Endodermal cell (in vitro differentiated cells): ENCODE data around the gene NEUROG3. TPM values are rescaled to one million over a fixed set of nuclear protein-coding genes. Genes with fewer than 3 reads are reported as not detected.

ENCODE experiments used
- DNase-seq: peaks from one replicate; pipeline ENCODE4 v3.0.0-alpha.2; 2017
- H3K27ac ChIP-seq: 2 replicates; pipeline ENCODE4 v1.5.1; 2013; ENCODE audit warnings: mild to moderate bottlenecking, low read depth, low read length, moderate library complexity
- H3K27me3 ChIP-seq: 2 replicates; pipeline ENCODE4 v1.6.1; 2013; ENCODE audit warnings: mild to moderate bottlenecking, low read length, moderate library complexity; ENCODE audit not compliant: insufficient read depth, control insufficient read depth, poor library complexity, severe bottlenecking
- H3K36me3 ChIP-seq: 2 replicates; pipeline ENCODE4 v1.7.0; 2013; ENCODE audit warnings: mild to moderate bottlenecking, low read length, moderate library complexity; ENCODE audit not compliant: control insufficient read depth, insufficient read depth
- H3K4me1 ChIP-seq: one replicate; pipeline ENCODE4 v1.7.0; 2013; ENCODE audit warnings: low read length; ENCODE audit not compliant: control insufficient read depth, insufficient read depth
- H3K4me3 ChIP-seq: 2 replicates; pipeline ENCODE4 v1.5.1; 2013; ENCODE audit warnings: mild to moderate bottlenecking, low read length, moderate library complexity
- H3K9ac ChIP-seq: 2 replicates; pipeline ENCODE4 v1.6.1; 2013; ENCODE audit warnings: mild to moderate bottlenecking, low read length, moderate library complexity; ENCODE audit not compliant: poor library complexity, severe bottlenecking; ENCODE audit errors: extremely low read depth
- H3K9me3 ChIP-seq: 2 replicates; pipeline ENCODE4 v1.6.1; 2013; ENCODE audit warnings: mild to moderate bottlenecking, low read length, moderate library complexity; ENCODE audit not compliant: control insufficient read depth
- H3K27ac Mint-ChIP-seq: 2 replicates; pipeline ENCODE4 v1.8.0; 2020; ENCODE audit warnings: mixed read lengths
- H3K27me3 Mint-ChIP-seq: 2 replicates; pipeline ENCODE4 v1.8.0; 2021; ENCODE audit warnings: mild to moderate bottlenecking, mixed read lengths; ENCODE audit not compliant: insufficient read depth
- H3K36me3 Mint-ChIP-seq: 2 replicates; pipeline ENCODE4 v1.8.0; 2020; ENCODE audit warnings: low read depth, mixed read lengths
- H3K4me1 Mint-ChIP-seq: 2 replicates; pipeline ENCODE4 v1.8.0; 2020; ENCODE audit warnings: mixed read lengths
- H3K4me3 Mint-ChIP-seq: 2 replicates; pipeline ENCODE4 v1.8.0; 2020; ENCODE audit warnings: mild to moderate bottlenecking, moderate library complexity, mixed read lengths
- H3K9me3 Mint-ChIP-seq: 2 replicates; pipeline ENCODE4 v1.8.0; 2020; ENCODE audit warnings: mild to moderate bottlenecking, mixed read lengths
- CTCF ChIP-seq: fragments of 200-600 bp; sonication (generic); conservative IDR thresholded peaks from 2 replicates; pipeline ENCODE4 v1.5.0; 2021; ENCODE audit warnings: antibody characterized with exemption, mild to moderate bottlenecking
- WGBS, 2 experiments: methylation state at CpG; one replicate each; pipeline versions ENCODE4 v1.1.5 to v1.1.7; 2013; ENCODE audit warnings: missing lambda C conversion rate in 2 of 2, mixed read lengths in 1 of 2; ENCODE audit not compliant: insufficient coverage in 1 of 2, insufficient read length in 1 of 2; 5-methylcytosine and 5-hydroxymethylcytosine counted together
- total RNA-seq, 2 donors: library from RNA; stranded (reverse); fragmentation: NEBNext Ultra II Directional in 1 of 2; extraction: Animal tissue kit (Norgen Biotek cat#: 25700) in 1 of 2; gene quantifications; 2 replicates in 1 of 2; 3 replicates in 1 of 2; pipeline ENCODE4 v1.2.1, GENCODE V29; 2021

Gene NEUROG3
- total RNA-seq, 2 donors from 2014 or later = not detected

- Histone ChIP-seq H3K9me3 (peaks cover 8% of the 10 kb centered on the region), H3K4me3 (no peak overlapping the region), H3K9ac (no peak overlapping the region), H3K27me3 (peaks cover 100% of the 10 kb centered on the region), H3K36me3 (no peaks in the 10 kb centered on the region), H3K27ac (no peak overlapping the region), H3K4me1 (peaks cover 4% of the 10 kb centered on the region)
- no peak overlapping the region for H3K27ac Mint-ChIP-seq
- H3K9me3 Mint-ChIP-seq = peaks cover 7% of the 10 kb centered on the region
- peak; percentile 56 for DNase-seq
- H3K4me1 Mint-ChIP-seq = peaks cover 30% of the 10 kb centered on the region
- H3K27me3 Mint-ChIP-seq = peaks cover 99% of the 10 kb centered on the region
- no peaks in the 10 kb centered on the region for H3K36me3 Mint-ChIP-seq
- TF ChIP-seq CTCF = no peak
- no peak overlapping the region for H3K4me3 Mint-ChIP-seq
- WGBS, 2 experiments = 2 to 3% methylated on average over 7 to 11 of the region's 11 CpGs
Measured at GRCh38 chr10:69570050-69570816, 3.0 kb downstream of the NEUROG3 start.

- H3K36me3 Mint-ChIP-seq = no peaks in the 10 kb centered on the region
- peaks cover 4% of the 10 kb centered on the region for H3K4me1 ChIP-seq
- peaks cover 100% of the 10 kb centered on the region for H3K27me3 ChIP-seq
- peak overlapping the region; percentile 24 for H3K4me3 Mint-ChIP-seq
- peaks cover 99% of the 10 kb centered on the region for H3K27me3 Mint-ChIP-seq
- H3K27ac Mint-ChIP-seq = no peak overlapping the region
- H3K36me3 ChIP-seq = no peaks in the 10 kb centered on the region
- no peak overlapping the region for H3K4me3 ChIP-seq
- no peak overlapping the region for H3K9ac ChIP-seq
- no peak overlapping the region for H3K27ac ChIP-seq
- H3K4me1 Mint-ChIP-seq = peaks cover 24% of the 10 kb centered on the region
- 0 to 6% methylated on average over 4 to 23 of the region's 23 CpGs for WGBS, 2 experiments
- no peak for TF ChIP-seq CTCF
- peaks cover 7% of the 10 kb centered on the region for H3K9me3 Mint-ChIP-seq
- peak; percentile 55 for DNase-seq
- peaks cover 8% of the 10 kb centered on the region for H3K9me3 ChIP-seq
Measured at GRCh38 chr10:69569396-69569934, 3.8 kb downstream of the NEUROG3 start.

- Histone ChIP-seq H3K4me3 (no peak overlapping the region), H3K9ac (no peak overlapping the region), H3K36me3 (no peaks in the 10 kb centered on the region), H3K27me3 (peaks cover 100% of the 10 kb centered on the region), H3K9me3 (peaks cover 8% of the 10 kb centered on the region), H3K27ac (no peak overlapping the region), H3K4me1 (peaks cover 4% of the 10 kb centered on the region)
- H3K27me3 Mint-ChIP-seq = peaks cover 99% of the 10 kb centered on the region
- 3% methylated on average over 14 to 41 of the region's 41 CpGs for WGBS, 2 experiments
- H3K9me3 Mint-ChIP-seq = peaks cover 7% of the 10 kb centered on the region
- no peaks in the 10 kb centered on the region for H3K36me3 Mint-ChIP-seq
- H3K27ac Mint-ChIP-seq = no peak overlapping the region
- no peak for TF ChIP-seq CTCF
- peak; percentile 84 for DNase-seq
- H3K4me3 Mint-ChIP-seq = peak overlapping the region; percentile 24
- H3K4me1 Mint-ChIP-seq = peaks cover 21% of the 10 kb centered on the region
Measured at GRCh38 chr10:69568472-69569395, 4.5 kb downstream of the NEUROG3 start.
